Muscle layer of duodenum (tissue), 2 donors: Measurements from ENCODE around the gene RANBP3L.
A peak's percentile ranks its signal among the peaks of the same experiment; 100 is the strongest.

ENCODE experiments used
- H3K27ac ChIP-seq: one replicate; pipeline ENCODE4 v1.7.0; 2013; ENCODE audit warnings: mild to moderate bottlenecking, low read length
- H3K27me3 ChIP-seq: one replicate; pipeline ENCODE4 v1.7.0; 2013; ENCODE audit warnings: low read depth, mild to moderate bottlenecking, control low read depth, low read length
- H3K36me3 ChIP-seq, 2 donors: one replicate each; pipeline ENCODE4 v1.7.0; 2013; ENCODE audit warnings: low read length in 2 of 2, control low read depth in 1 of 2, mild to moderate bottlenecking in 1 of 2; ENCODE audit not compliant: insufficient read depth in 2 of 2, control insufficient read depth in 1 of 2
- H3K4me1 ChIP-seq, 2 donors: one replicate each; pipeline ENCODE4 v1.7.0; 2013; ENCODE audit warnings: low read length in 2 of 2, mild to moderate bottlenecking in 2 of 2, control low read depth in 1 of 2, moderate library complexity in 1 of 2; ENCODE audit not compliant: insufficient read depth in 2 of 2, control insufficient read depth in 1 of 2
- H3K4me3 ChIP-seq, 2 donors: one replicate each; pipeline ENCODE4 v1.7.0; 2013; ENCODE audit warnings: low read length in 2 of 2, low read depth in 1 of 2, mild to moderate bottlenecking in 1 of 2
- H3K9me3 ChIP-seq, 2 donors: one replicate each; pipeline ENCODE4 v1.7.0; 2013; ENCODE audit warnings: low read length in 2 of 2, control low read depth in 1 of 2, mild to moderate bottlenecking in 1 of 2; ENCODE audit not compliant: control insufficient read depth in 1 of 2
- donor health status: healthy.

The RANBP3L gene

DNA sequence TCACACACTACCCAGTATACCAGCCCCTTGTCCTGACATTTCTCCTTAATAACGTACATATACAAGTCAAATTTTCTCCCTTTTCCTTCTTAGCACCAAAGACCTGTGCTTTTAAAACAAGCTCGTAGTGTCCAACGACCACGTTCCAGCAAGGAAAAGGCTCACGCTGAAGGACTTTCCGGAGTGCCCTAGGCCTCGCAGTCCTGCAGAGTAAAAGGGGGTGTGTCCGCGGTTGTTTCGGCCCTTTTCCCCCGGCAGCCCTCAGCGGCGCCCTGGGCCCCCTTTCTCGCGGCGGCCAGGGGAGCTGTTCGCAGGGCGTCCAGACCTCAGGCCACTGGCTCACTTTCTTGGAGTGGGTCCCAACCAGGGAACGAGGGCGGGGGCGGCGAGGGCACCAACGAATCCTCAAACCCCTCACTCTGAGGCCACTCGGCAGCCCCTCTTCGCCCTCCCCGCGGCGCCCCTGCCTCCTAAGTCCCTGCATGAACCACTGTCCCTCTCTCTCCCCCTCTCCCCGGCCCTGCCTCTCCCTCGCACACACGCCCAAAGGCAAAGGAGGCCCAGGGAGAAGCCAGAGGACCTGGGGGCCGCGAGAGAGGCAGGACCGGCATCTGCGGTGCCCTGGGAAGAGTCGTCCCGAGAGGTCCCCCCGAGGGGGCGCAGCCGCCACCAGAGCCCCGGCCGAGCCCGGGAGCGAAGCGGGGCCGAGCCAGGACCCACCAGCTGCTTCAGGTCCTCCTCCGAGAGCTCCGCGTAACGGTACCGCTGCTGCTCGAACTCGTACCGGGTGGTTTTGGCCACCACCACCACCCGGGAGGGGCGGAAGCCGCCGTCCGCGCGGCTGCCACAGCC, 60.7 kb downstream of the RANBP3L start:
- H3K4me1 ChIP-seq: peaks cover 27 to 48% of the 10 kb centered on the region in 2 donors
- H3K9me3 ChIP-seq: no peaks in the 10 kb centered on the region
- peak overlapping the region; percentile 32 for H3K27ac ChIP-seq
- H3K27me3 ChIP-seq: no peaks in the 10 kb centered on the region
- H3K4me3 ChIP-seq: peak overlapping the region; percentile 73 to 90
- H3K36me3 ChIP-seq: peaks cover 0 to 4% of the 10 kb centered on the region in 2 donors

DNA sequence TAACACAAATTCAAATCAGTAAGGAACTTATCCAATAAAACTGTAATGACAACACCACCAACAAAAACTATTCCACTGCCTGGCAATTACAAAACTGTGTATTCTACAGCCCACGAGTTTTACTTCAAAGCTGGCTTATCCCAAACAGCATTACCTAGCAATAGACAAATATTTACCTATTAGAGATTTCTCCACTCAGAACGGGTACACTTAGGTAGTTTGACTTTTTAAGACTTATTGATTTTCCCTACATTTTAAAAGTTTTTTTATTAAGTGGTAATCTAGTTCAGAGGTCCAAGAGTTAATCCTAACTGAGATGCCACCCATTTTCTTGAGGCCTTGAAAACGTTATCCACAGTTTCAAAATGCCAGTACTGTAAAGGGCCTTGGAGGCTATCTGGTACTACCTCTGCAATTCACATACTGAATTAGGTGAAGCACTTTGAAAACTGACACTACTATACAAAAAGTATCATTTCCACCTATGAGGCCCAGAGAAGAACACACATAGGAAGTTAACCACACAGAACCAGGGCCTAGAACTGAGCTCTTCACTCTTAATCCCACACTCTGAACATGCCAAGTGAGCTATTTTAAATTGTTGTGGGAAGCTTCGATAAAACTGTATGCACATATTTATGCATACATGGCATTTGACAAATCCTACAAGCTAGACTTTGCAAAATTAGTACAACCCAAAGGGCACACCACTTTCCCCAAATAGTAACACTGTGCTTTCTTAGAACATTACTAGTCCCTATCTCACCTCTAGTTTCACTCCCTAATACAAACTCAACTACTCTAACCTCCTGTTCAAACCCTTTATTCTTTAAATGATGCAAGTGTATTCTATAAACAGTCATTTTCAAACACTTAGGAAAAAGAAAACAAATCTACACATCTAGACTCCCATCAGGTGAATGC, 62.1 kb downstream of the RANBP3L start:
- H3K4me1 ChIP-seq: peaks cover 27 to 48% of the 10 kb centered on the region in 2 donors
- no peaks in the 10 kb centered on the region for H3K9me3 ChIP-seq
- H3K36me3 ChIP-seq: peaks cover 0 to 4% of the 10 kb centered on the region in 2 donors
- H3K27me3 ChIP-seq: no peaks in the 10 kb centered on the region
- H3K27ac ChIP-seq: peak overlapping the region; percentile 32
- peak overlapping the region; percentile 73 to 90 for H3K4me3 ChIP-seq

DNA sequence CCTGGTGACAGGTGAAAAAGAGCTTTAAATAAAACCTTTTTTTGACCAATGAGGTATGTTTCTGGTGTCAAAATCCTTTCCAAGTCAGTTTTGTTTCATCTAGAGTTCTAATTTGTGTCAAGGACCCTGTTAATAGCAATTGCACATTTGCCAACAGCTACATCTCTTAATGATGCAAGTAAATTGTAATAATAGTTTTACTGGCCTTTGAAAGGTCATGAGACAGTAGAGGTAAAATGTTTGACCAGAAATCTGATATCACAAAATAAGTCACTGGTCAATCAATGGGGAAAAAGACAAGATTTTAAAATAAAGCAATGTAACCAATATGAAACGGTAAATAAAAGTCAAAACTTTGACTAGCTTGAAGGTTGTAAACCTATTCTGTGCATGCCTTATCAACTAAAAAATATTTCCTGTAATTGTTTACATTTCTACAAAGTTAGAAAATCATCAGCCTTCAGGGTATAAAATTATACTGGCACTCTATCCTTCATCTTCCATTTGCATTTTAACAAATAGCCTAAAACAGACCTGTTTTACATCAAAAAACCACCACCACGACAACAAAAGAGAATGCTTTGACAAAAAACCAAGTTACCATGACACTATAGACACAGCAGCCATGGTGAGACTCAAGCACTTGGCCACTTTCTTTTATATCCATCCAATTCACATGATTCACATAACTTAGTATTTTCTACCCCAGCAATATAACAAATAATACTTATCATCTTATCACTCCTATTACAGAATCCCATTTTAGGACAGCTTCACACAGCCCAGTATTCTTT, 63.0 kb downstream of the RANBP3L start:
- Histone ChIP-seq H3K27me3 (no peaks in the 10 kb centered on the region), H3K4me1 (peaks cover 27 to 48% of the 10 kb centered on the region in 2 donors), H3K4me3 (no peak overlapping the region), H3K9me3 (no peaks in the 10 kb centered on the region), H3K36me3 (peaks cover 0 to 4% of the 10 kb centered on the region in 2 donors), H3K27ac (peak overlapping the region; percentile 32)

DNA sequence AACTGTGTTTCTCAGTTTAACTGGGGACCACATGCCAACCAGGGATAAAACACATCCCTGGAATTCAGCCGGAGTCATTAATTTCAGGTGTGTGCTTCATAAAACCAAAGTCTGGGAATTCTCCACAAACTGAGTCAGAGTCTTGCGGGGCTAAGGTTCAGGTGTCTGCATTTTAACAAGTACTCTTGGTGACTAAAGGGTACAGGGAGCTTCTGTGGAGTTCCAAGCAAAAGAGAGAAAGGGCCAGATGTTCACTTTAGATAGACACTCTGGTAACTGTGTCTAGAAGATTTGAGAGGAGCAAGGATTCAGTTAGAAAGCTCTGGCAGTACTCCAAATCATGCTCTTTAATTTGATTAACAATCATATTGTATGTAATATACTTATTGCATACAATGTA, 64.0 kb downstream of the RANBP3L start:
- no peaks in the 10 kb centered on the region for H3K27me3 ChIP-seq
- peak overlapping the region; percentile 22 for H3K27ac ChIP-seq
- no peak overlapping the region for H3K4me3 ChIP-seq
- H3K4me1 ChIP-seq: peaks cover 27 to 45% of the 10 kb centered on the region in 2 donors
- peaks cover 0 to 4% of the 10 kb centered on the region in 2 donors for H3K36me3 ChIP-seq
- H3K9me3 ChIP-seq: no peaks in the 10 kb centered on the region

DNA sequence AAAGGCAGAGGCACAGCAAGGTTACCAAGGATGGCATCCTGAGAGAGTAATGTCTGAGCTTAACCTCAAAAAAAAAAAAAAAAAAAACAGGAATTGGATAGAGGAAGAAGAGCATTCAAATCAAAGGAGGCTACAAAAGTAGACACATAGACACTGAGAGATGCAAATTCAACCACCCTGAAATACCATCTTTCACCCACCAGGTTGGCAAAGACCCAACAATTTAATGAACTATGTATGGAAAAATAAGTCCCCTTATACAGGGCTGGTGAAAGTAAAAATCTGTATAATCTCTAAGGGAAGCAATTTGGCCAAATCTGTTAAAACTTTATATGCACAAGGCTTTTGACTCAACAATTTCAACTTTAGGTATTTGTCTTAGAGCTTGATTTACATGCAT, 64.9 kb downstream of the RANBP3L start:
- no peaks in the 10 kb centered on the region for H3K27me3 ChIP-seq
- peaks cover 27 to 40% of the 10 kb centered on the region in 2 donors for H3K4me1 ChIP-seq
- peaks cover 0 to 4% of the 10 kb centered on the region in 2 donors for H3K36me3 ChIP-seq
- H3K4me3 ChIP-seq: no peak overlapping the region
- no peak overlapping the region for H3K27ac ChIP-seq
- H3K9me3 ChIP-seq: no peaks in the 10 kb centered on the region

DNA sequence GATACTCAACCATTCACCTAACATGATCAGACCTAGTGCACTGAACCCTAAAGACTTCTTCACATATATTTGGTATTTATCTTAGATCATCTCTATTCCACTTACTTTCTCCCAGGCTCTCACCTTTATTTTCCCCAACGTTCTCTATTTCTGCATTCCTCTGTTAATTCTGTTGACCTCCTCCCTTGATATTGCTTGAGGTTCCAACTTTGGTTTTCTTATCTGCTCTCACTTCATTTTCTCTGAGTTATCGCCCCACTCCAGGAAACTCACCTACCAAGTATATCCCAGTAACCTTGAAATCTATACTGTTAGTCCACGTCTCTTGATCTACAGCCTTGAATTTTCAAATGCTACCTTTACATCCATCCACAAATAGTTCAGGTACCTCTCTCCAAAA, 69.2 kb downstream of the RANBP3L start:
- H3K27ac ChIP-seq: no peak overlapping the region
- no peaks in the 10 kb centered on the region for H3K27me3 ChIP-seq
- no peaks in the 10 kb centered on the region for H3K9me3 ChIP-seq
- no peak overlapping the region for H3K4me3 ChIP-seq
- peaks cover 1 to 19% of the 10 kb centered on the region in 2 donors for H3K4me1 ChIP-seq
- no peaks in the 10 kb centered on the region for H3K36me3 ChIP-seq

DNA sequence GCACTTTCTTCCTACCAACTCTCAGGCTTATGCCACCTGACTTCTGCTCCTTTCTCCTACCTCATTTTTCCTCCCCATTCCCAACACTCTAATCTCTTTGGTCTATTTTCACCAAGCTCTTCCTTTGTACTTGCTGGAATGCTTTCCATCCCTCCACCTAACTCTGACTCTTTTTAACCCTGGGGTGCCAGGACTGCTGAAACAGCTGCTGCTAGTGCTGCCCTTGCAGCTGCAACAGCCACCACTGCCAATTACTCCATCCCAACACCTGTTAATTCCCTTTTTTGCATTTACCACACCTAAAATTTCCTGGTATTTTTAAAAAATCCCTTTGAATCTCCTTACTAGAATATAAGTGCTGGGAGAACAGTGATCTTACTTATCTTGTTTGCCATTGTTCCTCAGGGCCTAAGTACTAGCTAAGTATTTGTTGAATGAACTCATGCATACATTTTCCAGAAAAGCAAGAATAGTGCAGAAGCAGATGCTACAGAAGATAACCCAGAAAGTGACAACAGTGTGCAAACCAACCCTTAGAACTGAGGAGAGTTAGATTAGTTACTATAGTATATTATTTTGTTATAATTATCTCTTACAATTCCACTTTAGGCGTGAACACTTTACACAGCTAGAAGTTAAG, 71.4 kb downstream of the RANBP3L start:
- Histone ChIP-seq H3K9me3 (no peaks in the 10 kb centered on the region), H3K27me3 (no peaks in the 10 kb centered on the region), H3K36me3 (peaks cover under 1 to 2% of the 10 kb centered on the region in 2 donors), H3K27ac (no peak overlapping the region), H3K4me3 (no peak overlapping the region), H3K4me1 (peaks cover 0 to 7% of the 10 kb centered on the region in 2 donors)

DNA sequence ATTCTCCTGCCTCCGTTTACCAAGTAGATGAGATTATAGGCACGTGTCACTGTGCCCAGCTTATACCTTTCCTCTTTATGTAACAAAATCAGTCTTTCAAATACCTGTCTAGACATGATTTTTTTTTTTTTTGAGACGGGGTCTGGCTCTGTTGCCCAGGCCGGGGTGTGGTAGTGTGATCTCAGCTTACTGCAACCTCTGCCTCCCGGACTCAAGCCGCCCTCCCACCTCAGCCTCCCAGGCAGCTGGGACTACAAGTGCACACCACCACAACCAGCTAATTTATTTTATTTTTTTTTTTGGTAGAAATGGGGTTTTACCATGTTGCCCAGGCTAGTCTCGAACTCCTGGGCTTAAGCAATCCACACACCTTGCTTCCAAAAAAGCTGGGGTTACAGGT, 73.2 kb downstream of the RANBP3L start:
- H3K36me3 ChIP-seq: peaks cover 11 to 13% of the 10 kb centered on the region in 2 donors
- no peaks in the 10 kb centered on the region for H3K27me3 ChIP-seq
- no peak overlapping the region for H3K4me3 ChIP-seq
- H3K9me3 ChIP-seq: no peaks in the 10 kb centered on the region
- peaks cover 0 to 7% of the 10 kb centered on the region in 2 donors for H3K4me1 ChIP-seq
- peak overlapping the region; percentile 10 for H3K27ac ChIP-seq

DNA sequence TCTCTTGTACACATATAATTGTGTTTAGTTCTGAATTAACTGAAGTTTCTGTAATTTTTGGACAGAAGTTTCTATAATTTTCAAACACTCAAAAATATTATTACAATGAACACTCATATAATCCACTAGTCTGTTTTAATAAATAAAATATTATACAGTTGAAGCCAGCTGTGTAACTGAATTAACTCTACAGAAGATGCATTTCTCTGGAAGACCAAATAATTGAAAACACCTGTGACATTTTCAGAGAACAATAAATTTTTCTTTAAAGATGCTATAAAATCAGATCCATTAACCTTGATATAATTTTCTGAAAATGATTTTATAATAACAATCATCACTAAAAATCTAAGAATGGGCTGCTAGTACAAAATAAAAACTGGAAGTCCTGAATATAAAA, 74.7 kb downstream of the RANBP3L start:
- Histone ChIP-seq H3K27me3 (no peaks in the 10 kb centered on the region), H3K4me1 (peaks cover 0 to 7% of the 10 kb centered on the region in 2 donors), H3K4me3 (no peak overlapping the region), H3K36me3 (peaks cover 11 to 19% of the 10 kb centered on the region in 2 donors), H3K9me3 (no peaks in the 10 kb centered on the region), H3K27ac (no peak overlapping the region)

DNA sequence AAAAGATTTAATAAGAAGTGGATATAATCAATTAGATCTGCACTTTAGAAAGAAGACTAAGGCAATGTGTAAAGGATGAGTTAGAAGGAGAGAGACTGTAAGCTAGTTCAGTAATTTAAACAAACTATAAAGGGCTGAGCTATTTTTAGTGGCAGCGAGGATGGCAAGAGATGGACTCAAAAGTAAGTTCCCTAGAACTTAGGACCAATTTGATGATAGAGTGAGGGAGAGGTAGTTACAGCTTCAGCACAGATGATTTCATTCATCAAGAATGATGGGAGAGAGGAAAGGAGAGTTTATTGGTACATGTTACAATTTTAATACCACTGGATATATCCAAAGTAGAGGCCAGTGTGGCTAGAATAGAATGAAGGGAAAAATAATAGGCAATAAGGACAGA, 79.1 kb downstream of the RANBP3L start:
- Histone ChIP-seq H3K4me1 (no peaks in the 10 kb centered on the region), H3K36me3 (peaks cover 25 to 38% of the 10 kb centered on the region in 2 donors), H3K4me3 (no peak overlapping the region), H3K9me3 (no peaks in the 10 kb centered on the region), H3K27me3 (no peaks in the 10 kb centered on the region), H3K27ac (no peak overlapping the region)
